ENCODE data around the gene SLC22A25. TPM values are rescaled to one million over a fixed set of nuclear protein-coding genes. Genes with fewer than 3 reads are reported as not detected.

Gene SLC22A25
- total RNA-seq, 1 donor from 2014 or later = not detected

DNA sequence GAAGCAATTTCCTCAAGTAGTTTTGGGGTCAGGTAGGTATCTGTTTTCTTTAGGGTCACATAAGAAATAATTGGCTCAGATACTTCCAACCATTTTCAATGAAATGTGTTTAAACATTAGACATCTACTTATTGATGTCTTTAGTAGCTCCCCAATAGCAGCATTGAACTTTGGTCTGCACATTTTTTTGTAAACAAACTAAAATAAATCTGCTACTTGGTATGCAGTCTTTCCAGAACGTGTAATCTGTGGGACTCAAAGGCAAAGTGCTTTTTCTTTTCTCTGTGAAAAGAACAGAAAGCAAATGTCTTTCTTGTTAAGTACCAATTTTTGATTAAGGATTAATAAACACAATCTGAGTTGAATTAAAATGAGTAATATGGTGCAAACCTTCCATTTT, 13.6 kb downstream of the SLC22A25 start:
- no peak overlapping the region for H3K27ac Mint-ChIP-seq
- ChIA-PET POLR2A (no interaction called here), CTCF (no interaction called here)
- no peak overlapping the region for H3K4me3 Mint-ChIP-seq
- ATAC-seq (ENCODE audit: low read depth) = no peak
- intact Hi-C loops (cut with micrococcal nuclease) = no loop called here
- no peaks in the 10 kb centered on the region for H3K36me3 Mint-ChIP-seq (ENCODE audit: low read depth)
- peaks cover 10% of the 10 kb centered on the region for H3K9me3 Mint-ChIP-seq
- no peaks in the 10 kb centered on the region for H3K4me1 Mint-ChIP-seq
- DNase-seq = no peak
- H3K27me3 Mint-ChIP-seq = peaks cover 27% of the 10 kb centered on the region
- TF ChIP-seq, protein P1, sequence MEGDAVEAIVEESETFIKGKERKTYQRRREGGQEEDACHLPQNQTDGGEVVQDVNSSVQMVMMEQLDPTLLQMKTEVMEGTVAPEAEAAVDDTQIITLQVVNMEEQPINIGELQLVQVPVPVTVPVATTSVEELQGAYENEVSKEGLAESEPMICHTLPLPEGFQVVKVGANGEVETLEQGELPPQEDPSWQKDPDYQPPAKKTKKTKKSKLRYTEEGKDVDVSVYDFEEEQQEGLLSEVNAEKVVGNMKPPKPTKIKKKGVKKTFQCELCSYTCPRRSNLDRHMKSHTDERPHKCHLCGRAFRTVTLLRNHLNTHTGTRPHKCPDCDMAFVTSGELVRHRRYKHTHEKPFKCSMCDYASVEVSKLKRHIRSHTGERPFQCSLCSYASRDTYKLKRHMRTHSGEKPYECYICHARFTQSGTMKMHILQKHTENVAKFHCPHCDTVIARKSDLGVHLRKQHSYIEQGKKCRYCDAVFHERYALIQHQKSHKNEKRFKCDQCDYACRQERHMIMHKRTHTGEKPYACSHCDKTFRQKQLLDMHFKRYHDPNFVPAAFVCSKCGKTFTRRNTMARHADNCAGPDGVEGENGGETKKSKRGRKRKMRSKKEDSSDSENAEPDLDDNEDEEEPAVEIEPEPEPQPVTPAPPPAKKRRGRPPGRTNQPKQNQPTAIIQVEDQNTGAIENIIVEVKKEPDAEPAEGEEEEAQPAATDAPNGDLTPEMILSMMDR (IDR thresholded peaks at IDR 0.05) = no peak

DNA sequence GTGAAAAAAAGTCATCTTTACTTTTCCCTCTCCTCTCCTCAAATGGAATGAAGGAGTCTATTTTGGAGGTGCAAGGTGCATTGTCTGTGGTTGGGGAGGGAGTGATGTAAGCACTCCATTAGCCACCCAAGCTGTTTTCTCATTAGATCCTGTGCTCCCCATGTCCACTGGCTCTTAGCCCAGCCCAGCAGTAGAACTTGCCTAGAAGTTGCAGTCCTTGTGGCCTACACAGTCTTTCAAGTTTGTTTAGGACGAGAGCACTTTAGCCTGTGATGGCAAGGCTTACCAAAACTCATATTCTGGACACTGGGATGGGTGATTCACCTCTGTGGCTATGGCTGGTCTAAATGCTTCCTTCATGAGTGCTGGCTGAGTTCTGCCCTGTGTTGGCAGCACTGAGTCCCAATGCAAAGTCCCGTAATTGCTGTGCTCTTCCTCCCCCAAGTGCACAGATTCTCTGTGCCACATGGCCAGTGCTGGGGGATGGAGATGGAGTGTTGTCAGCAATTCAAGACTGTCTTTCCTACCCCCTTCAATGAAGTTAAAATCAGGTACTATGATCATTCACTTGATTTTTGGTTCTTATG, 15.8 kb downstream of the SLC22A25 start:
- Mint-ChIP-seq H3K9me3 (peaks cover 10% of the 10 kb centered on the region), H3K4me1 (no peaks in the 10 kb centered on the region), H3K4me3 (no peak overlapping the region), H3K27me3 (peaks cover 27% of the 10 kb centered on the region), H3K36me3 (ENCODE audit: low read depth) (no peaks in the 10 kb centered on the region), H3K27ac (no peak overlapping the region)
- TF ChIP-seq, protein P1 (IDR thresholded peaks at IDR 0.05) = no peak
- no peak for DNase-seq
- POLR2A ChIA-PET = no interaction called here
- CTCF ChIA-PET = no interaction called here
- no peak for ATAC-seq (ENCODE audit: low read depth)
- intact Hi-C loops (cut with micrococcal nuclease) = no loop called here

DNA sequence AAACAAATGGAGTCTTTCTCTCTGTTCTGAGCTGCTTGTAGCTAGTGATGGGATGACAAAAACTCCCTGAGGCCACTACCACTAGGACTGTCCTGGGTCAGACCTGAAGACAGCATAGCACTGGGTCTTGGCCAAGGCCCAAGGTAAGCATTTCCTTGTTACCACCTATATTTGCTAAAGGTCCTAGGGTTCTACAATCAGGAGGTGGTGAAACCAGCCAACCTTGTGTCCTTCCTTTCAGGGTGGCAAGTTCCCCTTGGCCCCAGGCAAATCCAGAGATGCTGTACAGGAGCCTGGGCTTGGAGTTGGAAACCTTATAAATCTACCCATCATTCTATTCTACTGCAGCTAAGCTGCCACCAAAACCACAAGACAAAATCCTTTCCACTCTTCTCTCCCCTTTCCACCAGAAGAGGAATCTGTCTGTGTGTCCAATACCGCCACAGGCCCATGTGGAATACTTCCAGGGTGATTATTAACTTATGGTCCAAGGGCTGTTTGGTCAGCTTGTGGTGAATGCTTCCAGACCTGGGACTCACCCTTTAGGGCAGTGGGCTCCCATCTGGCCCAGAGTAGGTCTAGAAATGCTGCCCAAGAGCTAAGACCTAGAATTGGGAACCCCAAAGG, 16.8 kb downstream of the SLC22A25 start:
- Mint-ChIP-seq H3K4me1 (no peaks in the 10 kb centered on the region), H3K9me3 (peaks cover 4% of the 10 kb centered on the region), H3K4me3 (no peak overlapping the region), H3K27me3 (peaks cover 26% of the 10 kb centered on the region), H3K36me3 (ENCODE audit: low read depth) (no peaks in the 10 kb centered on the region), H3K27ac (no peak overlapping the region)
- CTCF ChIA-PET = no interaction called here
- intact Hi-C loops (cut with micrococcal nuclease) = no loop called here
- TF ChIP-seq, protein P1 (IDR thresholded peaks at IDR 0.05) = no peak
- DNase-seq (no peak), ATAC-seq (ENCODE audit: low read depth) (no peak)
- POLR2A ChIA-PET = no interaction called here

DNA sequence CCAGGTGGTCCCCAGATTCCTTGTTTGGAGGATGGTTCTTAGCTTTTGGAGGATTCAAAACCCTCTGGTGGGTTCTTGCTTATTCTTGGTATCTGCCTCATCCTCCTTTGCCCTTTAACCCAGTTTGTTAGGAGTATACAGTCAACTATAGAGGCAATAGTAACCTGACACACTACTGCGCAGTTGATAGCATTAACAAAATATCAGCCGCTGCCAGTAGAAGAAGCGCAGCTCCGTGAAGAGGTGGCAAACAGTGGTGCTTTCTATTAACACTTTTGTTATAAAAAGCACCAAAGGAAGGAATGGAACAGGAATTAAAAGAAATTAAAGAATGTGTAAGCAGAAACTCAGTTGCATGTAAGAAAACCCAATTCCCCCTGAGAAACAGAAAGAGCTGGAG, 29.3 kb downstream of the SLC22A25 start:
- Mint-ChIP-seq H3K4me1 (no peaks in the 10 kb centered on the region), H3K27ac (no peak overlapping the region), H3K27me3 (peaks cover 14% of the 10 kb centered on the region), H3K9me3 (peaks cover 9% of the 10 kb centered on the region), H3K4me3 (no peak overlapping the region), H3K36me3 (ENCODE audit: low read depth) (no peaks in the 10 kb centered on the region)
- ChIA-PET POLR2A (no interaction called here), CTCF (no interaction called here)
- DNase-seq (no peak), ATAC-seq (ENCODE audit: low read depth) (no peak)
- TF ChIP-seq, protein P1 (IDR thresholded peaks at IDR 0.05) = no peak
- intact Hi-C loops (cut with micrococcal nuclease) = loop anchor here (5.0 kb wide), 1 partner anchor 177 kb away; no protein-coding TSS in a partner anchor

DNA sequence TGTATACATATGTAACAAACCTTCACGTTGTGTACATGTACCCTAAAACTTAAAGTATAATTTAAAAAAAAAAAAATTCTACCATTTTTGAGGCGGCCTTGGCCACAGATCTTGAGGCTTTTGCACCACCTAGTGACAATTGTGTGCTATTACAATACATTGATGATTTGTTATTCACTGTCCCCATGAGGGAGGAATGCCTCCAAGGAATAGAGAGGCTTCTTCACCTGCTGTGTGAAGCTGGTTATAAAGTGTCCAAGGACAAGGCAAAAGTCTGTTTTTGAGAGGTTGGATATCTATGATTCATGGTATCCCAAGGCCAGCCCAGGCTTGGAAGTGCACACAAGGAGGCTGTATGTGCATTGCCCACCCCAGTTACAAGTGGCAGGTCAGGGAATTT, 30.7 kb downstream of the SLC22A25 start:
- POLR2A ChIA-PET = interaction anchor here (0.7 kb wide), 1 partner anchor 77 kb away, joined by 4 read pairs; no protein-coding TSS in a partner anchor
- Mint-ChIP-seq H3K27me3 (peaks cover 22% of the 10 kb centered on the region), H3K4me1 (no peaks in the 10 kb centered on the region), H3K27ac (no peak overlapping the region), H3K4me3 (no peak overlapping the region), H3K36me3 (ENCODE audit: low read depth) (no peaks in the 10 kb centered on the region), H3K9me3 (peaks cover 9% of the 10 kb centered on the region)
- no peak for ATAC-seq (ENCODE audit: low read depth)
- TF ChIP-seq, protein P1 (IDR thresholded peaks at IDR 0.05) = no peak
- DNase-seq = no peak
- intact Hi-C loops (cut with micrococcal nuclease) = loop anchor here (5.0 kb wide), 1 partner anchor 175 kb away; no protein-coding TSS in a partner anchor
- CTCF ChIA-PET = no interaction called here
